HepG2 (cell line): ENCODE measurements around the gene IL17F. TPM values are rescaled to one million over a fixed set of nuclear protein-coding genes. Genes with fewer than 3 reads are reported as not detected.

Source experiments
- ATF7-NPFF ChIP-seq: sonication (generic); formaldehyde crosslinking; IDR thresholded peaks from 2 replicates; pipeline ENCODE4 v1.8.1; 2023; ENCODE audit warnings: mild to moderate bottlenecking, low read depth, missing genetic modification reagents, moderate library complexity
- GABPA ChIP-seq, 2 experiments: IDR thresholded peaks; 2 replicates each; pipeline ENCODE4 v1.6.1; 2011 to 2016; ENCODE audit warnings: low read depth in 2 of 2, low read length in 1 of 2, missing biosample characterization in 1 of 2, missing genetic modification characterization in 1 of 2
- GABPB1 ChIP-seq: IDR thresholded peaks from 2 replicates; pipeline ENCODE4 v1.6.1; 2016; ENCODE audit warnings: mild to moderate bottlenecking, missing genetic modification reagents, moderate library complexity, missing compliant biosample characterization
- HDAC1 ChIP-seq: sonication (generic); formaldehyde crosslinking; IDR thresholded peaks from 2 replicates; pipeline ENCODE4 v1.5.1; 2020; ENCODE audit warnings: mild to moderate bottlenecking, missing genetic modification reagents
- HMGXB4 ChIP-seq, 2 experiments: sonication (generic) in 1 of 2; formaldehyde crosslinking in 1 of 2; IDR thresholded peaks; 2 replicates each; pipeline versions ENCODE4 v1.4.0 to v1.6.1; 2018 to 2020; ENCODE audit warnings: missing genetic modification reagents in 2 of 2, borderline replicate concordance in 1 of 2, low read depth in 1 of 2, mild to moderate bottlenecking in 1 of 2, missing biosample characterization in 1 of 2
- HOXA9 ChIP-seq: sonication (generic); formaldehyde crosslinking; IDR thresholded peaks from 2 replicates; pipeline ENCODE4 v1.8.1; 2022; ENCODE audit warnings: missing genetic modification reagents, mild to moderate bottlenecking, moderate library complexity, borderline replicate concordance
- KDM5B ChIP-seq: sonication (generic); formaldehyde crosslinking; IDR thresholded peaks from 2 replicates; pipeline ENCODE4 v1.4.0; 2020; ENCODE audit warnings: missing genetic modification reagents, mild to moderate bottlenecking, borderline replicate concordance
- MXD1 ChIP-seq: sonication (generic); formaldehyde crosslinking; IDR thresholded peaks from 2 replicates; pipeline ENCODE4 v1.4.0; 2020; ENCODE audit warnings: mild to moderate bottlenecking, missing genetic modification reagents
- NKX3-1 ChIP-seq: sonication (generic); formaldehyde crosslinking; IDR thresholded peaks from 2 replicates; pipeline ENCODE4 v1.5.0; 2020; ENCODE audit warnings: missing genetic modification reagents
- PBX2 ChIP-seq: IDR thresholded peaks from 2 replicates; pipeline ENCODE4 v1.6.1; 2016; ENCODE audit warnings: control low read depth
- PLSCR1 ChIP-seq: sonication (generic); formaldehyde crosslinking; IDR thresholded peaks from 2 replicates; pipeline ENCODE4 v1.5.0; 2020; ENCODE audit warnings: missing genetic modification reagents, mild to moderate bottlenecking, borderline replicate concordance
- RFX3 ChIP-seq: IDR thresholded peaks from 2 replicates; pipeline ENCODE4 v1.6.1; 2016; ENCODE audit warnings: missing biosample characterization, missing genetic modification reagents
- ZBTB1 ChIP-seq: sonication (generic); formaldehyde crosslinking; IDR thresholded peaks from 2 replicates; pipeline ENCODE4 v1.4.0; 2020; ENCODE audit warnings: missing genetic modification reagents, borderline replicate concordance
- ZNF30 ChIP-seq: sonication (generic); formaldehyde crosslinking; IDR thresholded peaks from 2 replicates; pipeline ENCODE4 v1.5.0; 2020; ENCODE audit warnings: mild to moderate bottlenecking, missing genetic modification reagents
- ZNF337 ChIP-seq: sonication (generic); formaldehyde crosslinking; IDR thresholded peaks from 2 replicates; pipeline ENCODE4 v1.5.1; 2020; ENCODE audit warnings: missing genetic modification reagents, low read depth, mild to moderate bottlenecking, borderline replicate concordance
- ZNF446 ChIP-seq: sonication (generic); formaldehyde crosslinking; IDR thresholded peaks from 2 replicates; pipeline ENCODE4 v1.5.0; 2020; ENCODE audit warnings: mild to moderate bottlenecking, missing genetic modification reagents
- ZNF513 ChIP-seq: sonication (generic); formaldehyde crosslinking; conservative IDR thresholded peaks from 2 replicates; pipeline ENCODE4 v1.5.0; 2020; ENCODE audit warnings: missing genetic modification reagents
- ZNF670 ChIP-seq: sonication (generic); formaldehyde crosslinking; IDR thresholded peaks from 2 replicates; pipeline ENCODE4 v1.8.0; 2022; ENCODE audit warnings: mild to moderate bottlenecking, missing genetic modification reagents, borderline replicate concordance
- ZNF770 ChIP-seq: sonication (generic); formaldehyde crosslinking; IDR thresholded peaks from 2 replicates; pipeline ENCODE4 v1.5.0; 2020; ENCODE audit warnings: mild to moderate bottlenecking, missing genetic modification reagents
- ZNF792 ChIP-seq: IDR thresholded peaks from 2 replicates; pipeline ENCODE4 v1.6.1; 2016
- polyA plus RNA-seq, 8 experiments: library from polyadenylated mRNA; depleted of rRNA in 3 of 8; stranded (reverse) in 7 of 8; unstranded in 1 of 8; fragments of >200 nt; fragmentation: Illumina TruSeq in 4 of 8; extraction: Trizol in 4 of 8; gene quantifications; 2 replicates each; pipeline versions ENCODE4 v1.2.1 to v1.2.3, GENCODE V29; 2011 to 2016; ENCODE audit warnings: low read depth in 4 of 8, missing spikeins in 1 of 8, mixed read lengths in 1 of 8; ENCODE audit not compliant: insufficient read depth in 1 of 8
- total RNA-seq, 5 experiments: library from RNA; depleted of rRNA; stranded (reverse); fragments of >200 nt; fragmentation: Illumina TruSeq; extraction: Trizol; gene quantifications; 2 replicates each; pipeline ENCODE4 v1.2.3, GENCODE V29; 2016; ENCODE audit warnings: low read depth in 1 of 5

Gene IL17F
- total and polyA plus RNA-seq, 2 of the 13 experiments (the other 11 are each of a cell fraction or from before 2014, with no cell fraction given): not detected

GRCh38 chr6:52284460-52285176, 40.3 kb upstream of the IL17F start, which contains the start of gene MCM3 (continued):
- peak; percentile 92; the same call in 1 of the 2 replicates for TF ChIP-seq HOXA9 (CRISPR knock-in tag)
- peak; percentile 75; the same call in 1 of the 2 replicates for TF ChIP-seq HDAC1 (CRISPR knock-in tag)
- no peak for TF ChIP-seq ZBTB1 (CRISPR knock-in tag)
- peak; percentile 99 for TF ChIP-seq ATF7-NPFF (CRISPR knock-in tag)
- TF ChIP-seq ZNF513 (CRISPR knock-in tag): no peak
- TF ChIP-seq GABPB1 (CRISPR knock-in tag): peak; percentile 94
- peak; percentile 96; the same call in 1 of the 2 replicates for TF ChIP-seq KDM5B (CRISPR knock-in tag)
- no peak for TF ChIP-seq RFX3 (CRISPR knock-in tag)
- peak; percentile 74; the same call in 1 of the 2 replicates for TF ChIP-seq NKX3-1 (CRISPR knock-in tag)
- TF ChIP-seq ZNF30 (CRISPR knock-in tag): 0 out of 2 replicates have a peak, but pooled peaks have one; percentile 84
- TF ChIP-seq MXD1 (CRISPR knock-in tag): peak; percentile 96; the same call in 1 of the 2 replicates
- peak; percentile 92 for TF ChIP-seq PBX2 (CRISPR knock-in tag)
- no peak for TF ChIP-seq PLSCR1 (CRISPR knock-in tag)
- TF ChIP-seq ZNF337: no peak
- 0 out of 2 replicates have a peak, but pooled peaks have one; percentile 30 for TF ChIP-seq ZNF670 (CRISPR knock-in tag)
- TF ChIP-seq ZNF792 (CRISPR knock-in tag): peak; percentile 72; the same call in 1 of the 2 replicates
- peak; percentile 78 for TF ChIP-seq GABPA (IDR thresholded peaks at IDR 0.05; ENCODE audit: low read depth, low read length)
- peak; percentile 94 for TF ChIP-seq GABPA (CRISPR knock-in tag; IDR thresholded peaks at IDR 0.05; ENCODE audit: low read depth)
- TF ChIP-seq HMGXB4 (CRISPR knock-in tag; IDR thresholded peaks at IDR 0.05; ENCODE audit: borderline replicate concordance in 1 of 2, low read depth in 1 of 2): 0 out of 4 replicates have a peak, but pooled peaks of 1 of the 2 experiments have one; percentile 31
- peak; percentile 60; the same call in 1 of the 2 replicates for TF ChIP-seq ZNF770 (CRISPR knock-in tag)
- peak; percentile 79; the same call in 1 of the 2 replicates for TF ChIP-seq ZNF446
